H1 (cell line): ENCODE measurements around the gene MYL9. TPM values are rescaled to one million over a fixed set of nuclear protein-coding genes. Genes with fewer than 3 reads are reported as not detected.

ENCODE experiments used
- CEBPB ChIP-seq: IDR thresholded peaks from 2 replicates; pipeline ENCODE4 v1.6.1; 2012; ENCODE audit warnings: low read depth, low read length
- HDAC2 ChIP-seq, 2 experiments: fragments of 300-600 bp in 1 of 2; sonication (generic) in 1 of 2; IDR thresholded peaks; 2 replicates each; pipeline ENCODE4 v1.6.1; 2011 to 2012; ENCODE audit warnings: low read depth in 2 of 2, low read length in 2 of 2, mild to moderate bottlenecking in 2 of 2, moderate library complexity in 2 of 2, borderline replicate concordance in 1 of 2, inconsistent platforms in 1 of 2
- MAFK ChIP-seq: IDR thresholded peaks from 2 replicates; pipeline ENCODE4 v1.6.1; 2012; ENCODE audit warnings: low read depth, mild to moderate bottlenecking, improper control_type of control experiment, low read length
- POLR2A ChIP-seq, 2 experiments: IDR thresholded peaks; 1 replicate in 1 of 2; 2 replicates in 1 of 2; pipeline ENCODE4 v1.6.1; 2011; ENCODE audit warnings: low read depth in 2 of 2, low read length in 2 of 2, mild to moderate bottlenecking in 2 of 2; ENCODE audit errors: control extremely low read depth in 1 of 2
- POU5F1 ChIP-seq: IDR thresholded peaks from 2 replicates; pipeline ENCODE4 v1.6.1; 2011; ENCODE audit warnings: low read depth, mild to moderate bottlenecking, low read length, moderate library complexity
- SIX5 ChIP-seq: IDR thresholded peaks from 2 replicates; pipeline ENCODE4 v1.6.1; 2011; ENCODE audit warnings: mild to moderate bottlenecking, low read depth, low read length
- polyA plus RNA-seq, 7 experiments: library from polyadenylated mRNA; depleted of rRNA in 3 of 7; stranded (reverse) in 5 of 7; unstranded in 2 of 7; fragments of >200 nt in 5 of 7; fragments of 200-250 nt in 2 of 7; gene quantifications; 1 replicate in 5 of 7; 2 replicates in 1 of 7; 4 replicates in 1 of 7; pipeline versions ENCODE4 v1.2.1 to v1.2.3, GENCODE V29; 2011 to 2013; ENCODE audit warnings: missing spikeins in 2 of 7, mixed read lengths in 2 of 7
- total RNA-seq: library from RNA; stranded (reverse); fragmentation: NEBNext Ultra II Directional; extraction: Animal tissue kit (Norgen Biotek cat#: 25700); gene quantifications from 2 replicates; pipeline ENCODE4 v1.2.1, GENCODE V29; 2021
- TF ChIP-seq, protein P1 (sequence below): IDR thresholded peaks from 2 replicates; pipeline ENCODE4 v1.6.1; 2012; ENCODE audit warnings: inconsistent platforms

MYL9 gene
- total and polyA plus RNA-seq, 2 of the 8 experiments (the other 6 are each of a cell fraction or from before 2014, with no cell fraction given), result 26.8 to 193 TPM

DNA sequence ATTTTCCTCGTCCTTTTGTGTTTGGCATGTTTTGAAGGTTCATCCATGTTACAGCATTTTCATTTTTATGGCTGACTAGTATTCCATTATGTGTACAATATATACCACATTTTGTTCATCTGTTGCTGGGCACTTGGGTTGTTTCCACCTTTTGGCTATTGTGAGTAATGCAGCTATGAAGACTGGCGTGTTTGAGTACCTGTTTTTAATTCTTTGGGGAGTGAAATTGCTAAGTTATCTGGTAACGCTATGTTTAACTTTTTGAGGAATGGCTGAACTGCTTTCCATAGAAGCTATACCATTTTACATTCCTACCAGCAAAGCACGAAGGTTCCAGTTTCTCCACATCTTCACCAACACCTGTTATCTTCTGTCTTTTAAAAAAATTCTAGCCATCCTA lies 37.0 kb upstream of the MYL9 start (continued):
- no peak for TF ChIP-seq POU5F1
- TF ChIP-seq SIX5, result no peak
- TF ChIP-seq HDAC2 (IDR thresholded peaks at IDR 0.05; ENCODE audit: borderline replicate concordance in 1 of 2, low read depth in 2 of 2, low read length in 2 of 2), result no peak
- no peak for TF ChIP-seq CEBPB
- TF ChIP-seq, protein P1, sequence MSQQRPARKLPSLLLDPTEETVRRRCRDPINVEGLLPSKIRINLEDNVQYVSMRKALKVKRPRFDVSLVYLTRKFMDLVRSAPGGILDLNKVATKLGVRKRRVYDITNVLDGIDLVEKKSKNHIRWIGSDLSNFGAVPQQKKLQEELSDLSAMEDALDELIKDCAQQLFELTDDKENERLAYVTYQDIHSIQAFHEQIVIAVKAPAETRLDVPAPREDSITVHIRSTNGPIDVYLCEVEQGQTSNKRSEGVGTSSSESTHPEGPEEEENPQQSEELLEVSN, result no peak
- TF ChIP-seq MAFK, result no peak
- TF ChIP-seq POLR2A (IDR thresholded peaks at IDR 0.05; ENCODE audit: control extremely low read depth in 1 of 2, low read depth in 2 of 2, low read length in 2 of 2), result no peak
